NB4 (cell line): Measurements from ENCODE around the gene CSMD2.

Experiments used
- DNase-seq: peaks from one replicate; pipeline ENCODE4 v3.0.0; 2010; ENCODE audit warnings: low read depth
- H3K4me3 ChIP-seq: one replicate; pipeline ENCODE4 v1.5.1; 2011; ENCODE audit warnings: mild to moderate bottlenecking, low read depth, low read length, moderate library complexity
- CTCF ChIP-seq: IDR thresholded peaks from one replicate; pipeline ENCODE4 v1.5.1; 2012; ENCODE audit warnings: low read depth, low read length
- MYC ChIP-seq: IDR thresholded peaks from 2 replicates; pipeline ENCODE4 v1.6.1; 2011; ENCODE audit warnings: low read depth, low read length
- POLR2A ChIP-seq: IDR thresholded peaks from 2 replicates; pipeline ENCODE4 v1.6.1; 2011; ENCODE audit warnings: mild to moderate bottlenecking; ENCODE audit not compliant: insufficient read length; ENCODE audit errors: extremely low read depth
- TF ChIP-seq, protein P1 (sequence below): IDR thresholded peaks from 2 replicates; pipeline ENCODE4 v1.6.1; 2011; ENCODE audit warnings: low read depth, low read length

Gene CSMD2

DNA sequence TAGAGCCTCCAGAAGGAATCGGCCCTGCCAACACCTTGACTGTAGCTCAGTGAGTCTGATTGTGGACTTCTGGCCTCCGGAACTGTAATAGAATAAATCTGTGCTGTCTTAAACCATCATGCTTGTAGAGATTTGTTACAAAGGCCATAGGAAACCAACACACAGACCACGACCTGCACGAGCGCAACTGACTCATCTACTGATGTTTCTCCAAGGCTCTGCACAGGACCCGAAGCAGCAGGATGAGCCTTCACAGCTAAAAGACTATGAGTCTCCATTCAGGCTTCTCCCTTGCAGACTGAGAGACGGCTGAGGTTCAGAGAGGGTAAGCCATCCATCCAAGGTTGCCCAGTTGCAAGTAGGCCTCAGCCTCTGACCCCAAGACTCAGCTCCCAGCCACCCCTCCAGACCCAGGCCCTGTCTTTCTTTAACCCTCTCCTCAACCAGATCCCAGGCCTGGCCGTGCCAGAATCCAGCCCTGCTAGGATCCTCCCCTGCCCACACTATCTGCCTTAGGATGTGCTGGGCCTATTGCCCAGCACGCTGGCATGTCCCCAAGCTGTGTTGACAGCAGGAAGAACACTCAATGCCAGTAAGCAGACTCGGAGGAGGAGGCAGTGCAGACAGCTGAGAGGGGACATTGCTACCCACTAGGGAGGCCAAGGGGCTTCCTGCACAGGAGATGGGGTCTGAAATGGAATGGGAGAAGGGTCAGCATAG, 192.2 kb downstream of the CSMD2 start:
- TF ChIP-seq POLR2A: no peak
- TF ChIP-seq, protein P1, sequence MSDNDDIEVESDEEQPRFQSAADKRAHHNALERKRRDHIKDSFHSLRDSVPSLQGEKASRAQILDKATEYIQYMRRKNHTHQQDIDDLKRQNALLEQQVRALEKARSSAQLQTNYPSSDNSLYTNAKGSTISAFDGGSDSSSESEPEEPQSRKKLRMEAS: no peak
- TF ChIP-seq MYC: no peak
- TF ChIP-seq CTCF: no peak
- DNase-seq: no peak

DNA sequence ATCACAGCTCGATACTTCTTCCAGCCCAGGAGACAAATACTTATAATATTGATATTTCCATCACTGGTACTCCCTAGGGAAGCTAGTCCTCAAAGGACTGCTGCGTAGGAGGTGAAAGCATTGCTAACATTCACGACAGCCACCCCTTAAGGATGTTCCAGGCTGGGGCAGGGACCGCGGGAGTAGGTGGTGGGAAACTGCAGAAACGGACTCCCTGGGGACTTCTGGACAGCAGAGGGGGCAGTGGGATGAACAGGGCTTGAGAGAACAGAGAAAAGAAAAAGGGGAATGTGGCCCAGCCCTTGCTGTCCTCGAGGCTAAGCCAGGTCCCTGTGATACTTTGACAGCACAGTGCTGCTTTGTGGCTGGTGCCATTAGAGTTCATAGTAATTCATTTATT, 193.1 kb downstream of the CSMD2 start:
- no peak for DNase-seq
- no peak overlapping the region for H3K4me3 ChIP-seq
- TF ChIP-seq, protein P1: no peak
- no peak for TF ChIP-seq POLR2A
- TF ChIP-seq MYC: no peak
- no peak for TF ChIP-seq CTCF

More for the DNA sequence above, 192.2 kb downstream of the CSMD2 start:
- no peak overlapping the region for H3K4me3 ChIP-seq

- DNase-seq: no peak
- H3K4me3 ChIP-seq: no peak overlapping the region
- no peak for TF ChIP-seq MYC
- TF ChIP-seq, protein P1: no peak
- TF ChIP-seq POLR2A: no peak
- no peak for TF ChIP-seq CTCF
Observed at GRCh38 chr1:33971018-33971710, 193.9 kb downstream of the CSMD2 start.

DNA sequence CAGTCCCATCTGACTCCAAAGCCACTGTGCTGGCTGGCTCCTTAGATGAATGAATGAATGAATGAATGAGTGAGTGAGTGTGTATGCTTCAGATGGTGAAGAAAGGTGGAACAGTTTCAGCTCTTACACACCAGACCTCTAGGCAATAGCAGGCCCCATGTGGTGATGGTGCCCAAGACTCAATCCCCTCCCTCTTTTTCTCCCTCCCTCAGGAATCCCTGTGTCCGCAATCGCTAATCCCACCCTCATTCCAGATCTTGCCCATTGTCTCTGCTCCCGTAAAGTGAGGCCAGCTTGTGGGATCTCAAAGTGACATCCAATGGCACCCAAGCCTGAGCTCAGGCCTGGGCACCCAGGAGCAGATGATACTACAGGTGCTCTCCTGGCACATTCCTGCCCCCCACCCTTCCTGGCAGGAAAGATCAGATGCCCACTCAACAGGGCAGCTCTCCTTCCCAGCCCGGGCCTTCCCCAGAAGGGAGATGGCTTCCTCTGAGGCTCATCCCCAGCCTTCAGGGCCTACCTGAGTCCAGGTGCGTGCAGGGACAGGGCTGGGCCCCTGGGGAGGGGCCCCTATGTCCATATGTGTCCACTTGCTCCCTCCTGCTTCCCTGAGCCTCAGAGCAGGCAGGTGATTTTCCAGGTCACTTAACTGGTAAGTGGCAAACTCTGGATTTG, 194.7 kb downstream of the CSMD2 start:
- DNase-seq: no peak

More for the DNA sequence above, 194.7 kb downstream of the CSMD2 start:
- H3K4me3 ChIP-seq: no peak overlapping the region
- TF ChIP-seq, protein P1: no peak
- TF ChIP-seq MYC: no peak
- TF ChIP-seq POLR2A: no peak
- no peak for TF ChIP-seq CTCF
